Measurements from ENCODE around the gene IQSEC1. TPM values are rescaled to one million over a fixed set of nuclear protein-coding genes. Genes with fewer than 3 reads are reported as not detected.

IQSEC1 gene
- total and polyA plus RNA-seq, 9 of the 15 experiments (the other 6 are each of a cell fraction or from before 2014, with no cell fraction given) = 0.56 to 39.0 (median 6.8) TPM

GRCh38 chr3:13078163-13078905 lies 5.1 kb upstream of the IQSEC1 start (continued):
- no peak for TF ChIP-seq CUX1 (CRISPR knock-in tag; IDR thresholded peaks at IDR 0.05)
- no peak for TF ChIP-seq ELF1 (tag; IDR thresholded peaks at IDR 0.05)
- no peak for TF ChIP-seq FOSL1 (tag; conservative IDR thresholded peaks at IDR 0.05)
